ENCODE measurements around the gene TNK1.

TNK1 gene

DNA sequence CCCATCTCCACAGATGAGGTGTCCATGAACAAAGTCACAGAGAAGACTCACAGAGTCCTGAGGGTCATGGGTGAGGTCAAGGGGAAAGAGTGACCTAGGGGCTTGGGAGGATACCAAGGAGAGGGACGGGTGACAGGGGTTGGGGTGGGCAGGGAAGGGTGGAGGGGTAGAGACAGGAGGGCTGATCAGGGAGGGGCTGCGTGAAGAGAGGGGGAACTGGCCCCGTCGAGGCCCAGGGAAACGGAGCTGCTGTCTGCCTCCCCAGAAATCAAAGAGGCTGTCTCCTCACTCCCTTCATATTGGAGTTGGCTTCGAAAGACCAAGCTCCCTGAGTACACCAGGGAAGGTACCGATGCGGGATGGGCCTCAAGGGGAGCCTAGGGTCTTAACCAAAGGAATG is 25.3 kb upstream of the TNK1 start:
- TF ChIP-seq, protein P1, sequence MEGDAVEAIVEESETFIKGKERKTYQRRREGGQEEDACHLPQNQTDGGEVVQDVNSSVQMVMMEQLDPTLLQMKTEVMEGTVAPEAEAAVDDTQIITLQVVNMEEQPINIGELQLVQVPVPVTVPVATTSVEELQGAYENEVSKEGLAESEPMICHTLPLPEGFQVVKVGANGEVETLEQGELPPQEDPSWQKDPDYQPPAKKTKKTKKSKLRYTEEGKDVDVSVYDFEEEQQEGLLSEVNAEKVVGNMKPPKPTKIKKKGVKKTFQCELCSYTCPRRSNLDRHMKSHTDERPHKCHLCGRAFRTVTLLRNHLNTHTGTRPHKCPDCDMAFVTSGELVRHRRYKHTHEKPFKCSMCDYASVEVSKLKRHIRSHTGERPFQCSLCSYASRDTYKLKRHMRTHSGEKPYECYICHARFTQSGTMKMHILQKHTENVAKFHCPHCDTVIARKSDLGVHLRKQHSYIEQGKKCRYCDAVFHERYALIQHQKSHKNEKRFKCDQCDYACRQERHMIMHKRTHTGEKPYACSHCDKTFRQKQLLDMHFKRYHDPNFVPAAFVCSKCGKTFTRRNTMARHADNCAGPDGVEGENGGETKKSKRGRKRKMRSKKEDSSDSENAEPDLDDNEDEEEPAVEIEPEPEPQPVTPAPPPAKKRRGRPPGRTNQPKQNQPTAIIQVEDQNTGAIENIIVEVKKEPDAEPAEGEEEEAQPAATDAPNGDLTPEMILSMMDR (IDR thresholded peaks at IDR 0.05; ENCODE audit: insufficient read depth, low read length): no peak
- no peak for TF ChIP-seq SPI1 (IDR thresholded peaks at IDR 0.05; ENCODE audit: borderline replicate concordance, low read depth)
- no peak for TF ChIP-seq POLR2AphosphoS5 (IDR thresholded peaks at IDR 0.05; ENCODE audit: low read depth)
- no peak for TF ChIP-seq GABPA (IDR thresholded peaks at IDR 0.05; ENCODE audit: low read depth)
- TF ChIP-seq, protein P2, sequence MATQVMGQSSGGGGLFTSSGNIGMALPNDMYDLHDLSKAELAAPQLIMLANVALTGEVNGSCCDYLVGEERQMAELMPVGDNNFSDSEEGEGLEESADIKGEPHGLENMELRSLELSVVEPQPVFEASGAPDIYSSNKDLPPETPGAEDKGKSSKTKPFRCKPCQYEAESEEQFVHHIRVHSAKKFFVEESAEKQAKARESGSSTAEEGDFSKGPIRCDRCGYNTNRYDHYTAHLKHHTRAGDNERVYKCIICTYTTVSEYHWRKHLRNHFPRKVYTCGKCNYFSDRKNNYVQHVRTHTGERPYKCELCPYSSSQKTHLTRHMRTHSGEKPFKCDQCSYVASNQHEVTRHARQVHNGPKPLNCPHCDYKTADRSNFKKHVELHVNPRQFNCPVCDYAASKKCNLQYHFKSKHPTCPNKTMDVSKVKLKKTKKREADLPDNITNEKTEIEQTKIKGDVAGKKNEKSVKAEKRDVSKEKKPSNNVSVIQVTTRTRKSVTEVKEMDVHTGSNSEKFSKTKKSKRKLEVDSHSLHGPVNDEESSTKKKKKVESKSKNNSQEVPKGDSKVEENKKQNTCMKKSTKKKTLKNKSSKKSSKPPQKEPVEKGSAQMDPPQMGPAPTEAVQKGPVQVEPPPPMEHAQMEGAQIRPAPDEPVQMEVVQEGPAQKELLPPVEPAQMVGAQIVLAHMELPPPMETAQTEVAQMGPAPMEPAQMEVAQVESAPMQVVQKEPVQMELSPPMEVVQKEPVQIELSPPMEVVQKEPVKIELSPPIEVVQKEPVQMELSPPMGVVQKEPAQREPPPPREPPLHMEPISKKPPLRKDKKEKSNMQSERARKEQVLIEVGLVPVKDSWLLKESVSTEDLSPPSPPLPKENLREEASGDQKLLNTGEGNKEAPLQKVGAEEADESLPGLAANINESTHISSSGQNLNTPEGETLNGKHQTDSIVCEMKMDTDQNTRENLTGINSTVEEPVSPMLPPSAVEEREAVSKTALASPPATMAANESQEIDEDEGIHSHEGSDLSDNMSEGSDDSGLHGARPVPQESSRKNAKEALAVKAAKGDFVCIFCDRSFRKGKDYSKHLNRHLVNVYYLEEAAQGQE (IDR thresholded peaks at IDR 0.05; ENCODE audit: insufficient replicate concordance, low read depth): no peak
- Histone ChIP-seq H3K4me3 (replicated peaks; ENCODE audit: insufficient read depth, low read length) (no peak overlapping the region), H3K27ac (replicated peaks) (no peak overlapping the region), H3K27me3 (ENCODE audit: insufficient read depth, poor library complexity, severe bottlenecking) (no peaks in the 10 kb centered on the region)
- no peak for DNase-seq (ENCODE audit: low read depth in 1 of 2, low spot score in 1 of 2)

DNA sequence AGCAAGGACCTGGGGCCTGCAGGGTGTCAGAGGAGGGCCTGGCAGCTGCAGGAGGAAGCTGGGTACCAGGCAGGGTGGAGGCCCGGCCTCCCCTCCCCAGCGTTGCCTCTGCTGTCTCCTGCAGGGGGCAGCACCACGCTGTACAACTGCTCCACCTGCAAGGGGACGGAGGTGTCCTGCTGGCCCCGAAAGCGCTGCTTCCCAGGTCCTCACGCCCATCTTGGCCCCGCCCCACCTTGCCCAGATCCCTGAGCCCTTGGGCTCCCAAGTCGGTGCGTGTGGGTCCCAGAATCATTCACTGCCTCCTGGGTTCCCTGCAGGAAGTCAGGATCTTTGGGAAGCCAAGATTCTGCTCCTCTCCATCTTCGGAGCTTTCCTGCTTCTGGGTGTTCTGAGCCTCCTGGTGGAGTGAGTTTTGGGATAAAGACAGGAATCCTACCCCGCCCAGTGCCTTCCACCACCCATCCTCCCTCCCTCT is 24.8 kb upstream of the TNK1 start:
- TF ChIP-seq, protein P1 (IDR thresholded peaks at IDR 0.05; ENCODE audit: insufficient read depth, low read length): peak; percentile 62
- TF ChIP-seq SPI1 (IDR thresholded peaks at IDR 0.05; ENCODE audit: borderline replicate concordance, low read depth) (no peak), POLR2AphosphoS5 (IDR thresholded peaks at IDR 0.05; ENCODE audit: low read depth) (no peak), GABPA (IDR thresholded peaks at IDR 0.05; ENCODE audit: low read depth) (no peak)
- TF ChIP-seq, protein P2 (IDR thresholded peaks at IDR 0.05; ENCODE audit: insufficient replicate concordance, low read depth): no peak
- peak; percentile 65 to 73 for DNase-seq (ENCODE audit: low read depth in 1 of 2, low spot score in 1 of 2)
- H3K27ac ChIP-seq (replicated peaks): no peak overlapping the region
- H3K4me3 ChIP-seq (replicated peaks; ENCODE audit: insufficient read depth, low read length): no peak overlapping the region
- H3K27me3 ChIP-seq (ENCODE audit: insufficient read depth, poor library complexity, severe bottlenecking): no peaks in the 10 kb centered on the region

DNA sequence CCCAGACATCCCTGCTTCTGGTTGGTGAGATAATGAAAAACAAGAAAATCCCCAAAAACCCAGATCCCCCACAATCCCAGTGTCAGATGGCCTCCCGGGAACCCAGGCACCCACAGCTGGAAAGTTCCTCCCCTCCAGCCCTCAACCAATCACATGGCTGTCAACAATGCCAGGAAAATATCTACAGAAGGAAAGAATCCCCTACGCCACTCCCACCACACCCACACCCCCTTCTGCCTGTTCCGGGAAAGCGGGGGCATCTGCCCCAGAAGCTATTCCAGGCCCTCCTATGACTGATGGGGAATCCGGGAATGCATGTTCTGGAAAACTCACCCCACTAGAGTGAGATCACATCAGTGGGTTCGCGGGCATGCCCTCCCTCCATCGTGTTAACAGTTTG is 24.1 kb upstream of the TNK1 start:
- Histone ChIP-seq H3K27me3 (ENCODE audit: insufficient read depth, poor library complexity, severe bottlenecking) (no peaks in the 10 kb centered on the region), H3K4me3 (replicated peaks; ENCODE audit: insufficient read depth, low read length) (no peak overlapping the region), H3K27ac (replicated peaks) (no peak overlapping the region)
- no peak for DNase-seq (ENCODE audit: low read depth in 1 of 2, low spot score in 1 of 2)
- TF ChIP-seq, protein P2 (IDR thresholded peaks at IDR 0.05; ENCODE audit: insufficient replicate concordance, low read depth): no peak
- no peak for TF ChIP-seq POLR2AphosphoS5 (IDR thresholded peaks at IDR 0.05; ENCODE audit: low read depth)
- TF ChIP-seq SPI1 (IDR thresholded peaks at IDR 0.05; ENCODE audit: borderline replicate concordance, low read depth): no peak

Data from HL-60 (cell line).